Measurements from ENCODE around the gene ATXN1.

GRCh38 chr6:16402581-16402900 is 358.7 kb downstream of the ATXN1 start:
- TF ChIP-seq CTCF (IDR thresholded peaks at IDR 0.05) (no peak), EP300 (IDR thresholded peaks at IDR 0.05) (no peak), POLR2A (IDR thresholded peaks at IDR 0.05; ENCODE audit: low read depth) (no peak)
